HepG2 (cell line): ENCODE data around the gene SHISAL2B.

Source experiments
- CTCF ChIP-seq: sonication (generic); formaldehyde crosslinking; IDR thresholded peaks from 2 replicates; pipeline ENCODE4 v1.5.0; 2020; ENCODE audit warnings: mild to moderate bottlenecking, missing genetic modification reagents, moderate library complexity
- IKZF5 ChIP-seq: IDR thresholded peaks from 2 replicates; pipeline ENCODE4 v1.6.1; 2018; ENCODE audit warnings: missing genetic modification reagents, mild to moderate bottlenecking, missing compliant biosample characterization
- TAF1 ChIP-seq: sonication (generic); formaldehyde crosslinking; IDR thresholded peaks from 2 replicates; pipeline ENCODE4 v1.4.0; 2020; ENCODE audit warnings: missing genetic modification reagents
- ZNF572 ChIP-seq: sonication (generic); formaldehyde crosslinking; IDR thresholded peaks from 2 replicates; pipeline ENCODE4 v1.5.1; 2020; ENCODE audit warnings: mild to moderate bottlenecking, missing genetic modification reagents

- TF ChIP-seq IKZF5 (CRISPR knock-in tag): no peak
- no peak for TF ChIP-seq ZNF572
- no peak for TF ChIP-seq TAF1
- no peak for TF ChIP-seq CTCF (CRISPR knock-in tag)
These were observed 59.1 kb downstream of the SHISAL2B start for GRCh38 chr5:64749385-64749784.
